Endothelial cell of umbilical vein (primary cell): ENCODE measurements around the gene SYCP1. TPM values are rescaled to one million over a fixed set of nuclear protein-coding genes. Genes with fewer than 3 reads are reported as not detected.

ENCODE experiments used
- BruUV-seq: library from RNA; stranded (reverse); fragments of 400-500 nt; replicated peaks from 2 replicates; lab custom pipeline; 2021; lab: Mats Ljungman, UMichigan
- CTCF ChIA-PET: fragments of 300-600, 350-600 bp; sonication (Branson Sonifier 250); formaldehyde crosslinking; loops from one replicate; lab custom pipeline; 2021; ENCODE audit warnings: antibody characterized with exemption, inconsistent platforms; lab: Charles Lee
- POLR2A ChIA-PET: fragments of 300-600, 350-600 bp; sonication (Branson Sonifier 250); formaldehyde crosslinking; loops from one replicate; lab custom pipeline; 2021; ENCODE audit warnings: antibody characterized with exemption, inconsistent platforms; lab: Charles Lee
- DNase-seq: peaks from one replicate; pipeline ENCODE4 v3.0.0-alpha.2; 2011; ENCODE audit warnings: low read depth, low spot score
- FAIRE-seq: peaks from 2 replicates; lab custom pipeline; 2011; peaks lifted over from hg19 to GRCh38; lab: Jason Lieb, UNC
- H2AFZ ChIP-seq: 2 replicates; pipeline ENCODE4 v1.6.0; 2012; ENCODE audit warnings: low read depth, low read length, control low read depth, inconsistent platforms
- H3K27ac ChIP-seq: 2 replicates; pipeline ENCODE4 v1.5.1; 2011; ENCODE audit warnings: low read depth, mild to moderate bottlenecking, control low read depth, low read length, moderate library complexity; ENCODE audit not compliant: insufficient read depth
- H3K27me3 ChIP-seq, 2 experiments: 2 replicates each; pipeline versions ENCODE4 v1.6.0 to v1.6.1; 2011; ENCODE audit warnings: low read length in 2 of 2, mixed read lengths in 1 of 2; ENCODE audit not compliant: control insufficient read depth in 2 of 2, insufficient read depth in 2 of 2
- H3K36me3 ChIP-seq, 2 experiments: 2 replicates in 1 of 2; 3 replicates in 1 of 2; pipeline ENCODE4 v1.5.1; 2011; ENCODE audit warnings: low read length in 2 of 2, mild to moderate bottlenecking in 1 of 2, moderate library complexity in 1 of 2; ENCODE audit not compliant: control insufficient read depth in 2 of 2, insufficient read depth in 2 of 2; ENCODE audit errors: extremely low read depth in 1 of 2
- H3K4me1 ChIP-seq: 3 replicates; pipeline ENCODE4 v1.5.1; 2011; ENCODE audit warnings: mild to moderate bottlenecking, low read length; ENCODE audit not compliant: control insufficient read depth, insufficient read depth; ENCODE audit errors: extremely low read depth
- H3K4me2 ChIP-seq: 2 replicates; pipeline ENCODE4 v1.6.1; 2011; ENCODE audit warnings: low read length, control low read depth, mixed read lengths; ENCODE audit not compliant: insufficient read depth
- H3K4me3 ChIP-seq, 3 experiments: fragments of 200-600 bp in 1 of 3; sonication (generic), shearing (Covaris generic) in 1 of 3; replicated peaks in 1 of 3; 2 replicates each; pipeline ENCODE4 v1.5.1; 2011 to 2016; ENCODE audit warnings: control low read depth in 3 of 3, low read length in 3 of 3, mild to moderate bottlenecking in 2 of 3, inconsistent platforms in 1 of 3, low read depth in 1 of 3, moderate library complexity in 1 of 3; ENCODE audit not compliant: insufficient read depth in 1 of 3
- H3K79me2 ChIP-seq: 2 replicates; pipeline ENCODE4 v1.6.0; 2012; ENCODE audit warnings: low read length, inconsistent platforms; ENCODE audit not compliant: control insufficient read depth, insufficient read depth
- H3K9ac ChIP-seq: replicated peaks from 2 replicates; pipeline ENCODE3; 2011; ENCODE audit warnings: low read length, control low read depth; ENCODE audit not compliant: insufficient read depth; ENCODE audit errors: extremely low read depth
- H3K9me1 ChIP-seq: replicated peaks from 3 replicates; pipeline ENCODE4 v1.6.0; 2011; ENCODE audit warnings: mild to moderate bottlenecking, low read length; ENCODE audit not compliant: control insufficient read depth, insufficient read depth; ENCODE audit errors: extremely low read depth
- H3K9me3 ChIP-seq: replicated peaks from 2 replicates; pipeline ENCODE4 v1.5.1; 2012; ENCODE audit warnings: low read length, inconsistent platforms; ENCODE audit not compliant: control insufficient read depth, insufficient read depth
- H4K20me1 ChIP-seq: replicated peaks from 2 replicates; pipeline ENCODE3; 2011; ENCODE audit warnings: mild to moderate bottlenecking, low read length; ENCODE audit not compliant: control insufficient read depth, insufficient read depth; ENCODE audit errors: extremely low read depth
- EZH2 ChIP-seq: IDR thresholded peaks from 2 replicates; pipeline ENCODE4 v1.6.1; 2012; ENCODE audit warnings: borderline replicate concordance, low read depth, mild to moderate bottlenecking, moderate library complexity, low read length, inconsistent platforms; ENCODE audit not compliant: severe bottlenecking
- FOS ChIP-seq: IDR thresholded peaks from 2 replicates; pipeline ENCODE4 v1.6.1; 2011; ENCODE audit warnings: mild to moderate bottlenecking, low read length, moderate library complexity, borderline replicate concordance; ENCODE audit not compliant: insufficient read depth
- GATA2 ChIP-seq: IDR thresholded peaks from 2 replicates; pipeline ENCODE4 v1.7.0; 2011; ENCODE audit warnings: low read depth, mild to moderate bottlenecking, moderate library complexity, mixed read lengths, low read length; ENCODE audit not compliant: insufficient read length, insufficient read depth
- JUN ChIP-seq: IDR thresholded peaks from 2 replicates; pipeline ENCODE4 v1.6.1; 2011; ENCODE audit warnings: borderline replicate concordance, low read depth; ENCODE audit not compliant: insufficient read length, insufficient read depth
- MYC ChIP-seq: IDR thresholded peaks from one replicate; pipeline ENCODE4 v1.6.1; 2011; ENCODE audit warnings: mild to moderate bottlenecking, low read depth, low read length
- POLR2A ChIP-seq: IDR thresholded peaks from 2 replicates; pipeline ENCODE4 v1.6.1; 2012; ENCODE audit warnings: low read depth, mild to moderate bottlenecking, control low read depth, low read length
- POLR2AphosphoS5 ChIP-seq: IDR thresholded peaks from 2 replicates; pipeline ENCODE4 v1.6.1; 2012; ENCODE audit warnings: low read depth, mild to moderate bottlenecking, control low read depth, low read length, moderate library complexity; ENCODE audit not compliant: insufficient read depth
- dilution Hi-C: fragments of 300-500 bp; cut with MboI; formaldehyde crosslinking; loops from one replicate; pipeline ENCODE4 v1.15.0; 2019; ENCODE audit warnings: low sequenced_read_pairs; ENCODE audit not compliant: extremely low pct_ligation_motif_present
- intact Hi-C: fragments of 100-400 bp; cut with micrococcal nuclease; formaldehyde crosslinking; loops from one replicate; pipeline ENCODE4 v1.10.0; 2022
- polyA plus RNA-seq, 4 experiments: library from polyadenylated mRNA; depleted of rRNA in 3 of 4; stranded (reverse) in 3 of 4; unstranded in 1 of 4; fragments of >200 nt; gene quantifications; 2 replicates each; pipeline versions ENCODE4 v1.2.1 to v1.2.3, GENCODE V29; 2011 to 2012; ENCODE audit warnings: missing spikeins in 1 of 4
- total RNA-seq: library from RNA; stranded (reverse); gene quantifications from 2 replicates; pipeline ENCODE4 v1.2.3, GENCODE V29; 2021
- TF ChIP-seq, protein P1 (sequence below), 2 donors: IDR thresholded peaks; 1 replicate in 1 of 2; 2 replicates in 1 of 2; pipeline ENCODE4 v1.5.1; 2011; ENCODE audit warnings: low read length in 2 of 2, mild to moderate bottlenecking in 2 of 2, moderate library complexity in 2 of 2, control low read depth in 1 of 2, inconsistent platforms in 1 of 2, low read depth in 1 of 2; ENCODE audit not compliant: insufficient read depth in 1 of 2; ENCODE audit errors: extremely low read depth in 1 of 2
- TF ChIP-seq, protein P2 (sequence below): IDR thresholded peaks from 2 replicates; pipeline ENCODE4 v1.6.1; 2011; ENCODE audit not compliant: insufficient read depth, insufficient read length

Gene SYCP1
- total and polyA plus RNA-seq, 2 donors (not counting 3 experiments of a cell fraction or from before 2014, with no cell fraction given): not detected

DNA sequence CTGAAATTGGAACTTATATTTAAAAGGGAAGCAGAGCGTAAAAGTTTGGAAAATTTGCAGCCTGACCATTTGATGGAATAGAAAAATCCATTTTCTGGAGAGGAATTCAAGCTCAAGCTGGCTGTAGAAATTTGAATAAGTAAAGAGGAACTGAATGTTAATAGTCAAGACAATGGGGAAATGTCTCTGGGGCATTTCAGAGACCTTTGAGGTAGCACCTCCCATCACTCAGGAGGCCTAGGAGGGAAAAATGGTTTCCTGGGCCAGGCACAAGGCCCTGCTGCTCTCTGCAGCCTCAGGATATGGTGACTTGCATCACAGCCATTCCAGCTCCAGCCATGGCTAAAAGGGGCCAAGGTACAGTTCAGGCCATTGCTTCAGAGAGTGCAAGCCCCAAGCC lies 157.3 kb downstream of the SYCP1 start:
- ChIA-PET POLR2A (no interaction called here), CTCF (no interaction called here)
- Histone ChIP-seq H3K4me2 (no peak overlapping the region), H3K4me3 (no peak overlapping the region), H3K27me3 (no peaks in the 10 kb centered on the region), H3K27ac (no peak overlapping the region), H3K36me3 (no peaks in the 10 kb centered on the region), H3K79me2 (no peaks in the 10 kb centered on the region), H3K9me1 (no peaks in the 10 kb centered on the region), H4K20me1 (no peaks in the 10 kb centered on the region), H3K4me1 (no peaks in the 10 kb centered on the region), H3K9ac (no peak overlapping the region), H2AFZ (no peak overlapping the region), H3K9me3 (no peaks in the 10 kb centered on the region)
- no peak for DNase-seq
- intact Hi-C loops (no loop called here), dilution Hi-C loops (no loop called here)
- FAIRE-seq: no peak
- TF ChIP-seq GATA2: no peak
- no peak for TF ChIP-seq JUN
- TF ChIP-seq EZH2: no peak
- TF ChIP-seq MYC: no peak
- TF ChIP-seq, protein P1, sequence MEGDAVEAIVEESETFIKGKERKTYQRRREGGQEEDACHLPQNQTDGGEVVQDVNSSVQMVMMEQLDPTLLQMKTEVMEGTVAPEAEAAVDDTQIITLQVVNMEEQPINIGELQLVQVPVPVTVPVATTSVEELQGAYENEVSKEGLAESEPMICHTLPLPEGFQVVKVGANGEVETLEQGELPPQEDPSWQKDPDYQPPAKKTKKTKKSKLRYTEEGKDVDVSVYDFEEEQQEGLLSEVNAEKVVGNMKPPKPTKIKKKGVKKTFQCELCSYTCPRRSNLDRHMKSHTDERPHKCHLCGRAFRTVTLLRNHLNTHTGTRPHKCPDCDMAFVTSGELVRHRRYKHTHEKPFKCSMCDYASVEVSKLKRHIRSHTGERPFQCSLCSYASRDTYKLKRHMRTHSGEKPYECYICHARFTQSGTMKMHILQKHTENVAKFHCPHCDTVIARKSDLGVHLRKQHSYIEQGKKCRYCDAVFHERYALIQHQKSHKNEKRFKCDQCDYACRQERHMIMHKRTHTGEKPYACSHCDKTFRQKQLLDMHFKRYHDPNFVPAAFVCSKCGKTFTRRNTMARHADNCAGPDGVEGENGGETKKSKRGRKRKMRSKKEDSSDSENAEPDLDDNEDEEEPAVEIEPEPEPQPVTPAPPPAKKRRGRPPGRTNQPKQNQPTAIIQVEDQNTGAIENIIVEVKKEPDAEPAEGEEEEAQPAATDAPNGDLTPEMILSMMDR (IDR thresholded peaks at IDR 0.05; ENCODE audit: extremely low read depth in 1 of 2, insufficient read depth in 1 of 2, low read depth in 1 of 2, low read length in 2 of 2): no peak
- no peak for TF ChIP-seq POLR2AphosphoS5
- TF ChIP-seq POLR2A: no peak
- TF ChIP-seq, protein P2, sequence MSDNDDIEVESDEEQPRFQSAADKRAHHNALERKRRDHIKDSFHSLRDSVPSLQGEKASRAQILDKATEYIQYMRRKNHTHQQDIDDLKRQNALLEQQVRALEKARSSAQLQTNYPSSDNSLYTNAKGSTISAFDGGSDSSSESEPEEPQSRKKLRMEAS: no peak
- no peak for TF ChIP-seq FOS
- no TSS peak for BruUV-seq
